ENCODE data around the gene SRCIN1.

DNA sequence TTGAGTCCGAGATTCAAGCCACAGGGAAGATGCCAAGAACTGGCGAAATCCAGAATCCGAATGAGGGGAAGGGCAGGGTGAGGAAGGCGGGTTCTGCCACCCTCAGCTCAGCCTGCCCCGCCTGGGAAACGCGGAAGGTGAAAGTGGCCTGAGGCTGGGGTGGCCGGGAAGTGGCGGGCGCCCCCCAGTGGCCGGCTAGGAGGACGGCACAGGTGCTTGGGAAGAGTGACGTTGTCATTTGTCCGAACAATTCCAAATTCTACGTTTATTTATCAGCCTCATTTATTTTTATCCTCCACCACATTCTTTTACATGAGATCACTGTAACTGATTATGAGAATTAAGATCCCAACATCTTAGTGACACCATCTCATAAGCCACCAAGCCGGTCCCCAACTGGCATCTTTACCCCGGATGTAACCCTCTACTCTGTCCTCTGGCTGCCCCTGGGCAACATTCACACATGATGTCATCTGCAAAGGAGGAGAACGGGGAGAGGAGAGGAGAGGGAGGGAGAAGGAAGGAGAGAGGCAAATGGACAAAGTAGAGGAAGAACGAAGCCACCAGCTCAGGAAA lies 21.3 kb downstream of the SRCIN1 start:
- TF ChIP-seq, protein P1, sequence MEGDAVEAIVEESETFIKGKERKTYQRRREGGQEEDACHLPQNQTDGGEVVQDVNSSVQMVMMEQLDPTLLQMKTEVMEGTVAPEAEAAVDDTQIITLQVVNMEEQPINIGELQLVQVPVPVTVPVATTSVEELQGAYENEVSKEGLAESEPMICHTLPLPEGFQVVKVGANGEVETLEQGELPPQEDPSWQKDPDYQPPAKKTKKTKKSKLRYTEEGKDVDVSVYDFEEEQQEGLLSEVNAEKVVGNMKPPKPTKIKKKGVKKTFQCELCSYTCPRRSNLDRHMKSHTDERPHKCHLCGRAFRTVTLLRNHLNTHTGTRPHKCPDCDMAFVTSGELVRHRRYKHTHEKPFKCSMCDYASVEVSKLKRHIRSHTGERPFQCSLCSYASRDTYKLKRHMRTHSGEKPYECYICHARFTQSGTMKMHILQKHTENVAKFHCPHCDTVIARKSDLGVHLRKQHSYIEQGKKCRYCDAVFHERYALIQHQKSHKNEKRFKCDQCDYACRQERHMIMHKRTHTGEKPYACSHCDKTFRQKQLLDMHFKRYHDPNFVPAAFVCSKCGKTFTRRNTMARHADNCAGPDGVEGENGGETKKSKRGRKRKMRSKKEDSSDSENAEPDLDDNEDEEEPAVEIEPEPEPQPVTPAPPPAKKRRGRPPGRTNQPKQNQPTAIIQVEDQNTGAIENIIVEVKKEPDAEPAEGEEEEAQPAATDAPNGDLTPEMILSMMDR (conservative IDR thresholded peaks at IDR 0.05): peak; percentile 95
- no peak for TF ChIP-seq EZH2 (IDR thresholded peaks at IDR 0.05; ENCODE audit: low read depth)

Data from PC-9 (cell line).